ENCODE results near the gene CASS4. TPM values are rescaled to one million over a fixed set of nuclear protein-coding genes. Genes with fewer than 3 reads are reported as not detected.
A peak's percentile ranks its signal among the peaks of the same experiment; 100 is the strongest.

The CASS4 gene
- total RNA-seq, 1 experiment from 2014 or later = 0.17 TPM

DNA sequence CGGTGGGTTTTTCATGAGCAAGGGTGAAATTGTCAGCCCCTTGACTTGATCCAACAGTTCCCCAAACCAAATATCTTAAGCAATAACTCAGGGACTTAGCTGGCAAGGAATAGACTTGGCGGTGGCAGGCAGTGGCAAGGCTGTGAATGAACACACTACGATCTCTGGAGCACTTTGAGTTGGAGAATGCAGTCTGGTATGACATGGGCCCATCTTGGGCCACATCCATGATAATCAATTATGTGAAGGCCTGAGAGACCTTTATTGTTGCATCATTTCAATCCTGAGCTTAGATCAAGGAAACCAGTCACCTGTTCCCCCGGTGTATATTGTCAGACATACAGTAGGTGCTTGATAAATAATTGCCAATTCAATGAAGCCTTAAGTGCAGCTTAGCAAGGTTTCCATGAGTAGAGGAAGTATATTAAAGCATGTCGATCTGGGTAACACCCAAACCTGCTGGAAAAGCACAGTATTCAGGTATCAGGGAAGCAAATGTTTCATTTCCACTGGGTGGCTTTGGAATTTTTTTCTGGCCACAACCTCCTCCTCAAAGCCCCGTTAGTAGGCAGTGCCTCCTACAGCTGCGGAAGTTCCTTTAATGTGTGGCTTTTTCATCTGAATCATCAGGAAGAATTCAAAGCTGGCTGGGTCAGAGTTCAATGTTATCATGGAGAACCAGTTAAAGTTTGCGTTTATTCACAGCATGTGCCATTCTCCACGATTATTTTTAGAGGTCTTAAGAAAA, 10.2 kb downstream of the CASS4 start:
- Histone ChIP-seq H3K4me1 (ENCODE audit: control insufficient read depth in 1 of 2, insufficient read depth in 2 of 2, low read length in 2 of 2) (peaks cover 15 to 21% of the 10 kb centered on the region in 2 experiments), H2AFZ (ENCODE audit: low read depth, low read length, poor library complexity, severe bottlenecking) (no peak overlapping the region), H3K36me3 (ENCODE audit: control insufficient read depth in 1 of 2, insufficient read depth in 2 of 2, low read length in 2 of 2) (no peaks in the 10 kb centered on the region), H3K27me3 (ENCODE audit: insufficient read depth, low read length) (no peaks in the 10 kb centered on the region), H3K79me2 (ENCODE audit: insufficient read depth, low read length) (no peaks in the 10 kb centered on the region), H3K9me2 (ENCODE audit: insufficient read depth) (no peaks in the 10 kb centered on the region), H3K4me2 (ENCODE audit: low read length) (peak overlapping the region; percentile 55), H3K9me3 (ENCODE audit: control insufficient read depth in 1 of 2, insufficient read depth in 1 of 2, low read depth in 1 of 2, low read length in 2 of 2) (no peaks in the 10 kb centered on the region), H3K27ac (ENCODE audit: low read depth, low read length) (no peak overlapping the region), H4K20me1 (ENCODE audit: insufficient read depth) (no peaks in the 10 kb centered on the region), H3K4me3 (replicated peaks in 1 of 2; ENCODE audit: low read depth in 1 of 2, low read length in 2 of 2) (no peak overlapping the region), H3K9ac (ENCODE audit: low read length) (no peak overlapping the region)
- POLR2A ChIA-PET = no interaction called here
- ATAC-seq (peak; percentile 92), DNase-seq (ENCODE audit: low read depth, low spot score) (peak; percentile 38)
- RAD21 ChIA-PET (ENCODE audit: low non-redundant PET in 1 of 2, low total read pairs in 2 of 2, uncharacterized antibody in 2 of 2, unreplicated experiment in 2 of 2) = no interaction called here
- no TSS peak for BruUV-seq (replicated peaks)
- intact Hi-C loops (cut with micrococcal nuclease) = no loop called here
- CTCF ChIA-PET = no interaction called here
- TF ChIP-seq ELF1 (IDR thresholded peaks at IDR 0.05; ENCODE audit: borderline replicate concordance, low read depth) = no peak
- TF ChIP-seq EGR1 (IDR thresholded peaks at IDR 0.05; ENCODE audit: low read depth) = no peak
- no peak for TF ChIP-seq CEBPB (IDR thresholded peaks at IDR 0.05; ENCODE audit: low read depth)
- no peak for TF ChIP-seq CBX3 (IDR thresholded peaks at IDR 0.05; ENCODE audit: low read depth)
- no peak for TF ChIP-seq EZH2phosphoT487 (IDR thresholded peaks at IDR 0.05; ENCODE audit: borderline replicate concordance)
- peak; percentile 75 for TF ChIP-seq TCF7L2 (IDR thresholded peaks at IDR 0.05; ENCODE audit: borderline replicate concordance, extremely low read depth, insufficient read depth, insufficient read length)
- no peak for TF ChIP-seq POLR2AphosphoS5 (IDR thresholded peaks at IDR 0.05; ENCODE audit: low read depth, low read length)
- TF ChIP-seq EZH2 (IDR thresholded peaks at IDR 0.05) = no peak
- no peak for TF ChIP-seq ZNF274 (IDR thresholded peaks at IDR 0.05; ENCODE audit: low read depth, low read length)
- TF ChIP-seq, protein P1, sequence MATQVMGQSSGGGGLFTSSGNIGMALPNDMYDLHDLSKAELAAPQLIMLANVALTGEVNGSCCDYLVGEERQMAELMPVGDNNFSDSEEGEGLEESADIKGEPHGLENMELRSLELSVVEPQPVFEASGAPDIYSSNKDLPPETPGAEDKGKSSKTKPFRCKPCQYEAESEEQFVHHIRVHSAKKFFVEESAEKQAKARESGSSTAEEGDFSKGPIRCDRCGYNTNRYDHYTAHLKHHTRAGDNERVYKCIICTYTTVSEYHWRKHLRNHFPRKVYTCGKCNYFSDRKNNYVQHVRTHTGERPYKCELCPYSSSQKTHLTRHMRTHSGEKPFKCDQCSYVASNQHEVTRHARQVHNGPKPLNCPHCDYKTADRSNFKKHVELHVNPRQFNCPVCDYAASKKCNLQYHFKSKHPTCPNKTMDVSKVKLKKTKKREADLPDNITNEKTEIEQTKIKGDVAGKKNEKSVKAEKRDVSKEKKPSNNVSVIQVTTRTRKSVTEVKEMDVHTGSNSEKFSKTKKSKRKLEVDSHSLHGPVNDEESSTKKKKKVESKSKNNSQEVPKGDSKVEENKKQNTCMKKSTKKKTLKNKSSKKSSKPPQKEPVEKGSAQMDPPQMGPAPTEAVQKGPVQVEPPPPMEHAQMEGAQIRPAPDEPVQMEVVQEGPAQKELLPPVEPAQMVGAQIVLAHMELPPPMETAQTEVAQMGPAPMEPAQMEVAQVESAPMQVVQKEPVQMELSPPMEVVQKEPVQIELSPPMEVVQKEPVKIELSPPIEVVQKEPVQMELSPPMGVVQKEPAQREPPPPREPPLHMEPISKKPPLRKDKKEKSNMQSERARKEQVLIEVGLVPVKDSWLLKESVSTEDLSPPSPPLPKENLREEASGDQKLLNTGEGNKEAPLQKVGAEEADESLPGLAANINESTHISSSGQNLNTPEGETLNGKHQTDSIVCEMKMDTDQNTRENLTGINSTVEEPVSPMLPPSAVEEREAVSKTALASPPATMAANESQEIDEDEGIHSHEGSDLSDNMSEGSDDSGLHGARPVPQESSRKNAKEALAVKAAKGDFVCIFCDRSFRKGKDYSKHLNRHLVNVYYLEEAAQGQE (IDR thresholded peaks at IDR 0.05; ENCODE audit: low read depth) = no peak
- no peak for TF ChIP-seq YY1 (IDR thresholded peaks at IDR 0.05; ENCODE audit: extremely low read depth, insufficient replicate concordance, low read depth, low read length)
- TF ChIP-seq FOSL1 (IDR thresholded peaks at IDR 0.05; ENCODE audit: low read depth) = peak; percentile 36; the same call in 1 of the 2 replicates
- TF ChIP-seq, protein P2, sequence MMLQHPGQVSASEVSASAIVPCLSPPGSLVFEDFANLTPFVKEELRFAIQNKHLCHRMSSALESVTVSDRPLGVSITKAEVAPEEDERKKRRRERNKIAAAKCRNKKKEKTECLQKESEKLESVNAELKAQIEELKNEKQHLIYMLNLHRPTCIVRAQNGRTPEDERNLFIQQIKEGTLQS (IDR thresholded peaks at IDR 0.05) = no peak
- no peak for TF ChIP-seq POLR2A (IDR thresholded peaks at IDR 0.05; ENCODE audit: borderline replicate concordance, extremely low read depth, insufficient read depth, insufficient read length)
- peak; percentile 46 for TF ChIP-seq SP1 (IDR thresholded peaks at IDR 0.05; ENCODE audit: low read depth)
- peak; percentile 9; the same call in 1 of the 2 replicates for TF ChIP-seq RAD21 (IDR thresholded peaks at IDR 0.05; ENCODE audit: low read depth)
- TF ChIP-seq, protein P3, sequence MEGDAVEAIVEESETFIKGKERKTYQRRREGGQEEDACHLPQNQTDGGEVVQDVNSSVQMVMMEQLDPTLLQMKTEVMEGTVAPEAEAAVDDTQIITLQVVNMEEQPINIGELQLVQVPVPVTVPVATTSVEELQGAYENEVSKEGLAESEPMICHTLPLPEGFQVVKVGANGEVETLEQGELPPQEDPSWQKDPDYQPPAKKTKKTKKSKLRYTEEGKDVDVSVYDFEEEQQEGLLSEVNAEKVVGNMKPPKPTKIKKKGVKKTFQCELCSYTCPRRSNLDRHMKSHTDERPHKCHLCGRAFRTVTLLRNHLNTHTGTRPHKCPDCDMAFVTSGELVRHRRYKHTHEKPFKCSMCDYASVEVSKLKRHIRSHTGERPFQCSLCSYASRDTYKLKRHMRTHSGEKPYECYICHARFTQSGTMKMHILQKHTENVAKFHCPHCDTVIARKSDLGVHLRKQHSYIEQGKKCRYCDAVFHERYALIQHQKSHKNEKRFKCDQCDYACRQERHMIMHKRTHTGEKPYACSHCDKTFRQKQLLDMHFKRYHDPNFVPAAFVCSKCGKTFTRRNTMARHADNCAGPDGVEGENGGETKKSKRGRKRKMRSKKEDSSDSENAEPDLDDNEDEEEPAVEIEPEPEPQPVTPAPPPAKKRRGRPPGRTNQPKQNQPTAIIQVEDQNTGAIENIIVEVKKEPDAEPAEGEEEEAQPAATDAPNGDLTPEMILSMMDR (IDR thresholded peaks at IDR 0.05 in 2 of 3, conservative IDR thresholded peaks at IDR 0.05 in 1 of 3; ENCODE audit: borderline replicate concordance in 1 of 3, insufficient read depth in 1 of 3, low read depth in 2 of 3, low read length in 2 of 3) = no peak
- TF ChIP-seq ZFX (IDR thresholded peaks at IDR 0.05) = no peak
- TF ChIP-seq, protein P4, sequence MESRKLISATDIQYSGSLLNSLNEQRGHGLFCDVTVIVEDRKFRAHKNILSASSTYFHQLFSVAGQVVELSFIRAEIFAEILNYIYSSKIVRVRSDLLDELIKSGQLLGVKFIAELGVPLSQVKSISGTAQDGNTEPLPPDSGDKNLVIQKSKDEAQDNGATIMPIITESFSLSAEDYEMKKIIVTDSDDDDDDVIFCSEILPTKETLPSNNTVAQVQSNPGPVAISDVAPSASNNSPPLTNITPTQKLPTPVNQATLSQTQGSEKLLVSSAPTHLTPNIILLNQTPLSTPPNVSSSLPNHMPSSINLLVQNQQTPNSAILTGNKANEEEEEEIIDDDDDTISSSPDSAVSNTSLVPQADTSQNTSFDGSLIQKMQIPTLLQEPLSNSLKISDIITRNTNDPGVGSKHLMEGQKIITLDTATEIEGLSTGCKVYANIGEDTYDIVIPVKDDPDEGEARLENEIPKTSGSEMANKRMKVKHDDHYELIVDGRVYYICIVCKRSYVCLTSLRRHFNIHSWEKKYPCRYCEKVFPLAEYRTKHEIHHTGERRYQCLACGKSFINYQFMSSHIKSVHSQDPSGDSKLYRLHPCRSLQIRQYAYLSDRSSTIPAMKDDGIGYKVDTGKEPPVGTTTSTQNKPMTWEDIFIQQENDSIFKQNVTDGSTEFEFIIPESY (IDR thresholded peaks at IDR 0.05; ENCODE audit: extremely low read depth, insufficient replicate concordance, low read length) = no peak

Data from HCT116 (cell line).